ENCODE data around the gene HS1BP3.

The HS1BP3 gene

GRCh38 chr2:20622296-20622686 lies 28.6 kb downstream of the HS1BP3 start:
- TF ChIP-seq EP300 (IDR thresholded peaks at IDR 0.05; ENCODE audit: borderline replicate concordance) (no peak), TAF1 (IDR thresholded peaks at IDR 0.05; ENCODE audit: low read depth) (no peak), USF1 (IDR thresholded peaks at IDR 0.05) (no peak), CEBPB (IDR thresholded peaks at IDR 0.05) (no peak), MAX (IDR thresholded peaks at IDR 0.05) (no peak)

GRCh38 chr2:20621366-20622295 lies 29.3 kb downstream of the HS1BP3 start:
- TF ChIP-seq RAD21 (IDR thresholded peaks at IDR 0.05; ENCODE audit: low read depth) (no peak), REST (IDR thresholded peaks at IDR 0.05; ENCODE audit: low read depth) (no peak), YY1 (IDR thresholded peaks at IDR 0.05; ENCODE audit: low read depth) (no peak), EGR1 (IDR thresholded peaks at IDR 0.05) (no peak)

- TF ChIP-seq YY1 (IDR thresholded peaks at IDR 0.05; ENCODE audit: low read depth) (no peak), RAD21 (IDR thresholded peaks at IDR 0.05; ENCODE audit: low read depth) (no peak), TEAD4 (IDR thresholded peaks at IDR 0.05) (no peak), MAX (IDR thresholded peaks at IDR 0.05) (no peak), TCF12 (IDR thresholded peaks at IDR 0.05; ENCODE audit: low read depth) (no peak), NFIC (IDR thresholded peaks at IDR 0.05) (no peak), ZBTB7A (IDR thresholded peaks at IDR 0.05; ENCODE audit: low read depth) (no peak), EGR1 (IDR thresholded peaks at IDR 0.05) (no peak), CEBPB (IDR thresholded peaks at IDR 0.05) (no peak), USF1 (IDR thresholded peaks at IDR 0.05) (no peak), EP300 (IDR thresholded peaks at IDR 0.05; ENCODE audit: borderline replicate concordance) (no peak), REST (IDR thresholded peaks at IDR 0.05; ENCODE audit: low read depth) (no peak), CREB1 (IDR thresholded peaks at IDR 0.05; ENCODE audit: low read depth) (no peak)
These were observed 30.1 kb downstream of the HS1BP3 start for GRCh38 chr2:20620696-20621365.

GRCh38 chr2:20620271-20620681 lies 30.6 kb downstream of the HS1BP3 start:
- TF ChIP-seq MAX (IDR thresholded peaks at IDR 0.05) (no peak), USF1 (IDR thresholded peaks at IDR 0.05) (no peak), TEAD4 (IDR thresholded peaks at IDR 0.05) (no peak), EP300 (IDR thresholded peaks at IDR 0.05; ENCODE audit: borderline replicate concordance) (no peak)

- TF ChIP-seq RAD21 (IDR thresholded peaks at IDR 0.05; ENCODE audit: low read depth) (no peak), REST (IDR thresholded peaks at IDR 0.05; ENCODE audit: low read depth) (no peak), EP300 (IDR thresholded peaks at IDR 0.05; ENCODE audit: borderline replicate concordance) (no peak), CEBPB (IDR thresholded peaks at IDR 0.05) (no peak), TCF12 (IDR thresholded peaks at IDR 0.05; ENCODE audit: low read depth) (no peak), ZBTB7A (IDR thresholded peaks at IDR 0.05; ENCODE audit: low read depth) (no peak)
These were observed 31.3 kb downstream of the HS1BP3 start for GRCh38 chr2:20619624-20620024.
